PC-3 (cell line): Measurements from ENCODE around the gene ATXN10. TPM values are rescaled to one million over a fixed set of nuclear protein-coding genes. Genes with fewer than 3 reads are reported as not detected.

ENCODE experiments used
- ATAC-seq: fragments of 200-7000 bp; cut with Tn5 transposase; 2 replicates; pipeline ENCODE4 v1.9.1; 2020; ENCODE audit warnings: mild to moderate bottlenecking, moderate library complexity
- BruUV-seq: library from RNA; stranded (reverse); fragments of 400-500 nt; replicated peaks from 2 replicates; lab custom pipeline; 2021; lab: Mats Ljungman, UMichigan
- CTCF ChIA-PET: fragments of 300-600 bp; sonication (Branson Sonifier 250); formaldehyde crosslinking; loops from one replicate; lab custom pipeline; 2022; ENCODE audit warnings: antibody characterized with exemption; lab: Charles Lee
- POLR2A ChIA-PET: fragments of 300-600 bp; sonication (Branson Sonifier 250); formaldehyde crosslinking; loops from one replicate; lab custom pipeline; 2022; ENCODE audit warnings: antibody characterized with exemption; ENCODE audit not compliant: unreplicated experiment; lab: Charles Lee
- DNase-seq: peaks from one replicate; pipeline ENCODE4 v3.0.0-alpha.2; 2015
- H2AFZ ChIP-seq: fragments of 300-600 bp; sonication (generic); 2 replicates; pipeline ENCODE4 v1.6.0; 2016; ENCODE audit warnings: antibody characterized with exemption, low read length
- H3F3A ChIP-seq: fragments of 300-600 bp; sonication (generic); one replicate; pipeline ENCODE4 v1.6.0; 2017; ENCODE audit warnings: antibody characterized with exemption, low read length, control low read depth, mild to moderate bottlenecking; ENCODE audit not compliant: unreplicated experiment
- H3K27ac ChIP-seq: fragments of 300-600 bp; sonication (generic); 2 replicates; pipeline ENCODE4 v1.5.1; 2016; ENCODE audit warnings: mild to moderate bottlenecking, low read length
- H3K27me3 ChIP-seq: fragments of 300-600 bp; sonication (generic); 2 replicates; pipeline ENCODE4 v1.6.1; 2016; ENCODE audit warnings: low read length, mixed read lengths
- H3K36me3 ChIP-seq: fragments of 300-600 bp; sonication (generic); 2 replicates; pipeline ENCODE4 v1.6.1; 2016; ENCODE audit warnings: low read depth, mixed run types, low read length, mixed read lengths
- H3K4me1 ChIP-seq: fragments of 300-600 bp; sonication (generic); 2 replicates; pipeline ENCODE4 v1.5.1; 2016; ENCODE audit warnings: low read length; ENCODE audit not compliant: insufficient read depth
- H3K4me2 ChIP-seq: fragments of 300-600 bp; sonication (generic); 2 replicates; pipeline ENCODE4 v1.6.0; 2016; ENCODE audit warnings: low read length
- H3K4me3 ChIP-seq: fragments of 300-600 bp; sonication (generic); 2 replicates; pipeline ENCODE4 v1.5.1; 2016; ENCODE audit warnings: mild to moderate bottlenecking, low read length, mixed read lengths
- H3K79me2 ChIP-seq: fragments of 300-600 bp; sonication (generic); 2 replicates; pipeline ENCODE4 v1.6.1; 2017; ENCODE audit warnings: low read length, mixed read lengths
- H3K9ac ChIP-seq: fragments of 300-600 bp; sonication (generic); 2 replicates; pipeline ENCODE4 v1.6.0; 2016; ENCODE audit warnings: mild to moderate bottlenecking, low read length
- H3K9me2 ChIP-seq: fragments of 300-600 bp; sonication (generic); replicated peaks from 2 replicates; pipeline ENCODE4 v1.6.1; 2016; ENCODE audit warnings: mixed run types, low read length, mixed read lengths
- H3K9me3 ChIP-seq: fragments of 300-600 bp; sonication (generic); 2 replicates; pipeline ENCODE4 v1.6.1; 2016; ENCODE audit warnings: low read length, mixed read lengths
- H4K20me1 ChIP-seq: fragments of 300-600 bp; sonication (generic); 2 replicates; pipeline ENCODE4 v1.6.1; 2016; ENCODE audit warnings: low read length, mixed read lengths
- CTCF ChIP-seq: fragments of 300-600 bp; sonication (generic); conservative IDR thresholded peaks from 2 replicates; pipeline ENCODE4 v1.5.1; 2017; ENCODE audit warnings: antibody characterized with exemption, low read depth, mild to moderate bottlenecking, low read length
- EZH2 ChIP-seq: fragments of 300-600 bp; sonication (generic); IDR thresholded peaks from one replicate; pipeline ENCODE4 v1.6.1; 2017; ENCODE audit warnings: antibody characterized with exemption, mild to moderate bottlenecking, low read length; ENCODE audit not compliant: unreplicated experiment
- EZH2phosphoT487 ChIP-seq: fragments of 300-600 bp; sonication (generic); IDR thresholded peaks from 2 replicates; pipeline ENCODE4 v1.6.1; 2018; ENCODE audit warnings: mild to moderate bottlenecking, antibody characterized with exemption, low read length, borderline replicate concordance
- intact Hi-C: fragments of 100-400 bp; cut with micrococcal nuclease; formaldehyde crosslinking; loops from 2 replicates; pipeline ENCODE4 v1.9.0; 2023
- total RNA-seq: library from RNA; depleted of rRNA; stranded (reverse); fragments of >200 nt; gene quantifications from 2 replicates; pipeline ENCODE4 v1.2.3, GENCODE V29; 2014

The ATXN10 gene
- total RNA-seq, 1 experiment from 2014 or later: 40.6 TPM

GRCh38 chr22:45688600-45689080 lies 17.0 kb downstream of the ATXN10 start:
- Histone ChIP-seq H2AFZ (no peak overlapping the region), H3K27me3 (no peaks in the 10 kb centered on the region), H3K9ac (peak overlapping the region; percentile 50), H3K9me2 (no peaks in the 10 kb centered on the region), H3F3A (no peaks in the 10 kb centered on the region), H3K4me1 (peaks cover 92% of the 10 kb centered on the region), H3K4me3 (peak overlapping the region; percentile 11; the same call in 1 of the 2 replicates), H3K4me2 (peak overlapping the region; percentile 64), H3K36me3 (peaks cover 16% of the 10 kb centered on the region), H3K27ac (peak overlapping the region; percentile 87), H4K20me1 (no peaks in the 10 kb centered on the region), H3K9me3 (no peaks in the 10 kb centered on the region), H3K79me2 (peaks cover 93% of the 10 kb centered on the region)
- intact Hi-C loops: loop anchor here (1.0 to 10.0 kb wide), 2 partner anchors 9 to 116 kb away; no protein-coding TSS in a partner anchor
- BruUV-seq: no TSS peak
- ChIA-PET POLR2A (interaction anchor here (0.9 kb wide), 1 partner anchor 9 kb away, joined by 3 read pairs; no protein-coding TSS in a partner anchor), CTCF (interaction anchor here (0.6 kb wide), 1 partner anchor 174 kb away, joined by 3 read pairs; no protein-coding TSS in a partner anchor)
- TF ChIP-seq CTCF (no peak), EZH2 (no peak), EZH2phosphoT487 (no peak)
- DNase-seq: peak; percentile 91
- ATAC-seq: peak; percentile 90

DNA sequence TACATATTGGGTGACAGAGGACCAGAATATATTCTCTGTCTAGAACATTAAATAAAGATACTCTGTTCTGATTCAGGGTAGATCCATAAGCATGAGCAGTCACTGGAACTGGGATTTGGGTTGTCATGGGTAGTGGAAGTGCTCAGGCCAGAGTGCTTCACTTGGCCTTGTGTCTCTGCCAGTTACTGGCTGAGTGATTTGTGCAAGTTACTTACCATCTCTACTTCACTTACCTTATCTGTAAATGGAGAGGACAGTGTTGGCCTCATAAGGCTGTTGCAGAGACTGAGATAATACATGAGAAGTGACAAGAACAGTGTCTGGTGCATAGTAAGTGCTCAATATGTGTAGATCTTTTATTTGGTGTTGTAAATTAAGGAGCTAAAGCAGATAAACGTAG lies 17.6 kb downstream of the ATXN10 start:
- ATAC-seq (no peak), DNase-seq (no peak)
- H3K9me3 ChIP-seq: no peaks in the 10 kb centered on the region
- H3K4me3 ChIP-seq: no peak overlapping the region
- no peak for TF ChIP-seq EZH2
- no peak for TF ChIP-seq EZH2phosphoT487
- TF ChIP-seq CTCF: no peak
- ChIA-PET CTCF (interaction anchor here (0.6 kb wide), 1 partner anchor 173 kb away, joined by 3 read pairs; no protein-coding TSS in a partner anchor), POLR2A (no interaction called here)
- peaks cover 91% of the 10 kb centered on the region for H3K79me2 ChIP-seq
- H3K9ac ChIP-seq: peak overlapping the region; percentile 36; the same call in 1 of the 2 replicates
- peaks cover 22% of the 10 kb centered on the region for H3K36me3 ChIP-seq
- H2AFZ ChIP-seq: no peak overlapping the region
- H3K4me1 ChIP-seq: peaks cover 86% of the 10 kb centered on the region
- TSS peak; percentile 25 for BruUV-seq
- no peaks in the 10 kb centered on the region for H3K9me2 ChIP-seq
- H4K20me1 ChIP-seq: no peaks in the 10 kb centered on the region
- intact Hi-C loops: loop anchor here (10.0 kb wide), 1 partner anchor 116 kb away; no protein-coding TSS in a partner anchor
- H3F3A ChIP-seq: no peaks in the 10 kb centered on the region
- no peaks in the 10 kb centered on the region for H3K27me3 ChIP-seq
- H3K27ac ChIP-seq: peak overlapping the region; percentile 87
- H3K4me2 ChIP-seq: peak overlapping the region; percentile 64

- no peak for ATAC-seq
- 0 out of 2 replicates have a peak overlapping the region, but pooled peaks have one; percentile 87 for H3K27ac ChIP-seq
- no peaks in the 10 kb centered on the region for H3K27me3 ChIP-seq
- no peaks in the 10 kb centered on the region for H3F3A ChIP-seq
- DNase-seq: no peak
- TF ChIP-seq CTCF: no peak
- TF ChIP-seq EZH2phosphoT487: no peak
- TF ChIP-seq EZH2: no peak
- H3K9me2 ChIP-seq: no peaks in the 10 kb centered on the region
- no peak overlapping the region for H2AFZ ChIP-seq
- ChIA-PET POLR2A (interaction anchor here (0.6 kb wide), 1 partner anchor 16 kb away, joined by 5 read pairs; no protein-coding TSS in a partner anchor), CTCF (no interaction called here)
- intact Hi-C loops: no loop called here
- peaks cover 83% of the 10 kb centered on the region for H3K79me2 ChIP-seq
- H3K9me3 ChIP-seq: no peaks in the 10 kb centered on the region
- H3K4me2 ChIP-seq: no peak overlapping the region
- H3K9ac ChIP-seq: no peak overlapping the region
- H3K4me1 ChIP-seq: peaks cover 78% of the 10 kb centered on the region
- no TSS peak for BruUV-seq
- peaks cover 22% of the 10 kb centered on the region for H3K36me3 ChIP-seq
- H3K4me3 ChIP-seq: no peak overlapping the region
- H4K20me1 ChIP-seq: no peaks in the 10 kb centered on the region
Measured at GRCh38 chr22:45690008-45690407, 18.4 kb downstream of the ATXN10 start.
